Mammary epithelial cell (primary cell): ENCODE results near the gene GARNL3.

Experiments
- CTCF ChIP-seq, 2 donors: IDR thresholded peaks in 1 of 2; conservative IDR thresholded peaks in 1 of 2; 2 replicates each; pipeline ENCODE4 v1.5.1; 2011 to 2012; ENCODE audit warnings: inconsistent platforms in 2 of 2, low read length in 2 of 2, mild to moderate bottlenecking in 2 of 2, control low read depth in 1 of 2, low read depth in 1 of 2; ENCODE audit not compliant: insufficient read depth in 1 of 2; ENCODE audit errors: extremely low read depth in 1 of 2
- EZH2 ChIP-seq: IDR thresholded peaks from 2 replicates; pipeline ENCODE4 v1.6.1; 2012; ENCODE audit warnings: low read length, inconsistent platforms, borderline replicate concordance

- TF ChIP-seq EZH2 (no peak), CTCF (conservative IDR thresholded peaks at IDR 0.05 in 1 of 2, IDR thresholded peaks at IDR 0.05 in 1 of 2; ENCODE audit: extremely low read depth in 1 of 2, insufficient read depth in 1 of 2, low read depth in 1 of 2, low read length in 2 of 2) (no peak)
Measured at GRCh38 chr9:127390563-127390962, 126.0 kb downstream of the GARNL3 start.
